Naive thymus-derived CD4-positive, alpha-beta T cell (primary cell): ENCODE data around the gene PON1. TPM values are rescaled to one million over a fixed set of nuclear protein-coding genes. Genes with fewer than 3 reads are reported as not detected.

Experiments
- ATAC-seq: fragments of 150-1000 bp; cut with Tn5 transposase; 2 replicates; pipeline ENCODE4 v1.10.0; 2021; ENCODE audit warnings: mild to moderate bottlenecking, moderate library complexity
- CTCF ChIA-PET: fragments of 350-600 bp; sonication (Branson Sonifier 250); formaldehyde crosslinking; loops from one replicate; lab custom pipeline; 2021; ENCODE audit warnings: antibody characterized with exemption; lab: Charles Lee
- POLR2A ChIA-PET: fragments of 350-600 bp; sonication (Branson Sonifier 250); formaldehyde crosslinking; loops from one replicate; lab custom pipeline; 2021; ENCODE audit warnings: antibody characterized with exemption, inconsistent platforms; lab: Charles Lee
- DNase-seq, 9 donors: peaks; one replicate each; pipeline versions ENCODE4 v3.0.0 to v3.0.0-alpha.2; 2020 to 2022; ENCODE audit warnings: mixed read lengths in 1 of 9
- H3K27ac ChIP-seq: one replicate; pipeline ENCODE4 v1.7.0; 2013; ENCODE audit warnings: mild to moderate bottlenecking, low read depth, low read length, moderate library complexity
- H3K27me3 ChIP-seq, 2 donors: one replicate each; pipeline ENCODE4 v1.7.0; 2013; ENCODE audit warnings: low read length in 2 of 2, mild to moderate bottlenecking in 2 of 2, moderate library complexity in 2 of 2; ENCODE audit not compliant: control insufficient read depth in 2 of 2, insufficient read depth in 2 of 2
- H3K36me3 ChIP-seq, 3 experiments: 1 replicate in 2 of 3; 2 replicates in 1 of 3; pipeline ENCODE4 v1.7.0; 2013; ENCODE audit warnings: low read length in 3 of 3, mild to moderate bottlenecking in 3 of 3, moderate library complexity in 1 of 3; ENCODE audit not compliant: insufficient read depth in 3 of 3, control insufficient read depth in 2 of 3
- H3K4me1 ChIP-seq, 2 donors: one replicate each; pipeline ENCODE4 v1.7.0; 2013; ENCODE audit warnings: low read length in 2 of 2, mild to moderate bottlenecking in 2 of 2, moderate library complexity in 1 of 2; ENCODE audit not compliant: control insufficient read depth in 2 of 2, insufficient read depth in 2 of 2
- H3K4me3 ChIP-seq: 2 replicates; pipeline ENCODE4 v1.7.0; 2013; ENCODE audit warnings: mild to moderate bottlenecking, low read length
- H3K9me3 ChIP-seq, 3 experiments: 1 replicate in 2 of 3; 2 replicates in 1 of 3; pipeline ENCODE4 v1.7.0; 2013; ENCODE audit warnings: low read length in 3 of 3; ENCODE audit not compliant: control insufficient read depth in 2 of 3
- H3K27ac Mint-ChIP-seq, 9 donors: one replicate each; pipeline ENCODE4 v1.8.0; 2020 to 2022; ENCODE audit warnings: mixed read lengths in 9 of 9, mild to moderate bottlenecking in 8 of 9, moderate library complexity in 5 of 9, inconsistent platforms in 2 of 9
- H3K27me3 Mint-ChIP-seq, 5 donors: one replicate each; pipeline ENCODE4 v1.8.0; 2021 to 2022; ENCODE audit warnings: mixed read lengths in 5 of 5, mild to moderate bottlenecking in 1 of 5
- H3K36me3 Mint-ChIP-seq, 5 donors: one replicate each; pipeline ENCODE4 v1.8.0; 2020 to 2022; ENCODE audit warnings: mixed read lengths in 5 of 5, mild to moderate bottlenecking in 3 of 5, inconsistent platforms in 1 of 5
- H3K4me1 Mint-ChIP-seq, 7 donors: one replicate each; pipeline ENCODE4 v1.8.0; 2020 to 2022; ENCODE audit warnings: mixed read lengths in 7 of 7, mild to moderate bottlenecking in 3 of 7, inconsistent platforms in 1 of 7
- H3K4me3 Mint-ChIP-seq, 10 donors: one replicate each; pipeline ENCODE4 v1.8.0; 2020 to 2022; ENCODE audit warnings: mild to moderate bottlenecking in 10 of 10, mixed read lengths in 10 of 10, moderate library complexity in 6 of 10, inconsistent platforms in 2 of 10
- H3K9me3 Mint-ChIP-seq, 11 donors: one replicate each; pipeline ENCODE4 v1.8.0; 2020 to 2022; ENCODE audit warnings: mixed read lengths in 11 of 11, mild to moderate bottlenecking in 4 of 11, inconsistent platforms in 1 of 11, moderate library complexity in 1 of 11
- intact Hi-C, 2 donors: fragments of 100-400 bp; cut with micrococcal nuclease; formaldehyde crosslinking; loops; one replicate each; pipeline ENCODE4 v1.15.1; 2023
- polyA plus RNA-seq, 2 donors: library from polyadenylated mRNA; unstranded; fragments of 300-500 nt; fragmentation: Illumina TruSeq; gene quantifications; one replicate each; pipeline ENCODE4 v1.2.3, GENCODE V29; 2021
- total RNA-seq, 6 experiments: library from RNA in 5 of 6; stranded (reverse) in 5 of 6; gene quantifications; 1 replicate in 5 of 6; 2 replicates in 1 of 6; pipeline ENCODE4 v1.2.3 and lab custom pipeline; 2021 to 2026

PON1 gene
- total RNA-seq (not detected), polyA plus RNA-seq (not detected), total RNA-seq (lab: John Stamatoyannopoulos, UW) (not detected)

- Mint-ChIP-seq H3K9me3 (peaks cover 0 to 12% (median 0%) of the 10 kb centered on the region in 11 donors), H3K36me3 (peaks cover 0 to 4% (median 0%) of the 10 kb centered on the region in 5 donors), H3K27ac (no peak within 1 kb of the TSS), H3K4me1 (peaks cover 0 to 7% (median 2%) of the 10 kb centered on the region in 7 donors), H3K27me3 (peaks cover 6 to 20% (median 15%) of the 10 kb centered on the region in 5 donors), H3K4me3 (peak within 1 kb of the TSS in 4 of 10 donors; percentile 11 to 31 (median 20))
- Histone ChIP-seq H3K4me1 (no peaks in the 10 kb centered on the region), H3K27ac (no peak within 1 kb of the TSS), H3K4me3 (no peak within 1 kb of the TSS), H3K36me3 (no peaks in the 10 kb centered on the region), H3K27me3 (no peaks in the 10 kb centered on the region), H3K9me3 (no peaks in the 10 kb centered on the region)
- intact Hi-C loops: no loop called here
- ChIA-PET CTCF (no interaction called here), POLR2A (no interaction called here)
- DNase-seq: peak in 2 of 9 donors; percentile 7 to 12
- peak; percentile 79 for ATAC-seq
These were observed at the start of gene PON1 for GRCh38 chr7:95324431-95324830. PON1 (minus strand) TSS chr7:95324532; CDS start chr7:95324475, 57 bp downstream.

- no peak overlapping the region for H3K4me3 Mint-ChIP-seq
- no peaks in the 10 kb centered on the region for H3K9me3 ChIP-seq
- H3K27me3 ChIP-seq: no peaks in the 10 kb centered on the region
- peaks cover 4 to 6% (median 6%) of the 10 kb centered on the region in 5 donors for H3K27me3 Mint-ChIP-seq
- H3K4me1 Mint-ChIP-seq: peaks cover 0 to 2% (median 0%) of the 10 kb centered on the region in 7 donors
- no peaks in the 10 kb centered on the region for H3K36me3 Mint-ChIP-seq
- CTCF ChIA-PET: interaction anchor here (0.7 kb wide), 1 partner anchor 136 kb away, joined by 3 read pairs; no protein-coding TSS in a partner anchor
- H3K4me1 ChIP-seq: no peaks in the 10 kb centered on the region
- intact Hi-C loops: no loop called here
- ATAC-seq: no peak
- H3K4me3 ChIP-seq: no peak overlapping the region
- no peak overlapping the region for H3K27ac ChIP-seq
- DNase-seq: no peak
- H3K27ac Mint-ChIP-seq: no peak overlapping the region
- POLR2A ChIA-PET: no interaction called here
- no peaks in the 10 kb centered on the region for H3K36me3 ChIP-seq
- peaks cover 0 to 12% (median 2%) of the 10 kb centered on the region in 11 donors for H3K9me3 Mint-ChIP-seq
These were observed 49.0 kb upstream of the PON1 start for GRCh38 chr7:95373323-95373722.

- H3K36me3 Mint-ChIP-seq: no peaks in the 10 kb centered on the region
- Histone ChIP-seq H3K27me3 (no peaks in the 10 kb centered on the region), H3K36me3 (no peaks in the 10 kb centered on the region), H3K4me1 (no peaks in the 10 kb centered on the region), H3K4me3 (no peak overlapping the region), H3K27ac (no peak overlapping the region), H3K9me3 (no peaks in the 10 kb centered on the region)
- H3K9me3 Mint-ChIP-seq: peaks cover 0 to 2% (median 0%) of the 10 kb centered on the region in 11 donors
- no peak overlapping the region for H3K4me3 Mint-ChIP-seq
- ChIA-PET CTCF (no interaction called here), POLR2A (no interaction called here)
- H3K4me1 Mint-ChIP-seq: no peaks in the 10 kb centered on the region
- peaks cover 0 to 16% (median 4%) of the 10 kb centered on the region in 5 donors for H3K27me3 Mint-ChIP-seq
- no peak for ATAC-seq
- intact Hi-C loops: no loop called here
- H3K27ac Mint-ChIP-seq: no peak overlapping the region
- DNase-seq: no peak
These were observed 43.9 kb upstream of the PON1 start for GRCh38 chr7:95368235-95368634.

GRCh38 chr7:95367606-95368005 lies 43.3 kb upstream of the PON1 start:
- DNase-seq (no peak), ATAC-seq (no peak)
- H3K9me3 Mint-ChIP-seq: peaks cover 0 to 2% (median 0%) of the 10 kb centered on the region in 11 donors
- H3K9me3 ChIP-seq: no peaks in the 10 kb centered on the region
- H3K27ac ChIP-seq: no peak overlapping the region
- intact Hi-C loops: no loop called here
- H3K36me3 Mint-ChIP-seq: no peaks in the 10 kb centered on the region
- no peaks in the 10 kb centered on the region for H3K4me1 ChIP-seq
- peaks cover 0 to 16% (median 4%) of the 10 kb centered on the region in 5 donors for H3K27me3 Mint-ChIP-seq
- no peaks in the 10 kb centered on the region for H3K27me3 ChIP-seq
- no peak overlapping the region for H3K4me3 ChIP-seq
- CTCF ChIA-PET: interaction anchor here (0.5 kb wide), 1 partner anchor 274 kb away, joined by 3 read pairs; no protein-coding TSS in a partner anchor
- H3K27ac Mint-ChIP-seq: no peak overlapping the region
- no peaks in the 10 kb centered on the region for H3K4me1 Mint-ChIP-seq
- POLR2A ChIA-PET: no interaction called here
- H3K4me3 Mint-ChIP-seq: no peak overlapping the region
- H3K36me3 ChIP-seq: no peaks in the 10 kb centered on the region

- no peak for DNase-seq
- ChIA-PET CTCF (no interaction called here), POLR2A (no interaction called here)
- Mint-ChIP-seq H3K4me1 (no peaks in the 10 kb centered on the region), H3K4me3 (no peak overlapping the region), H3K27ac (no peak overlapping the region), H3K9me3 (peaks cover 0 to 2% (median 0%) of the 10 kb centered on the region in 11 donors), H3K36me3 (no peaks in the 10 kb centered on the region), H3K27me3 (peaks cover 0 to 16% (median 4%) of the 10 kb centered on the region in 5 donors)
- H3K36me3 ChIP-seq: no peaks in the 10 kb centered on the region
- no peaks in the 10 kb centered on the region for H3K27me3 ChIP-seq
- H3K9me3 ChIP-seq: no peaks in the 10 kb centered on the region
- no peaks in the 10 kb centered on the region for H3K4me1 ChIP-seq
- intact Hi-C loops: no loop called here
- no peak overlapping the region for H3K27ac ChIP-seq
- no peak overlapping the region for H3K4me3 ChIP-seq
- no peak for ATAC-seq
These were observed 40.8 kb upstream of the PON1 start for GRCh38 chr7:95365151-95365550.

- ChIA-PET POLR2A (no interaction called here), CTCF (no interaction called here)
- intact Hi-C loops: no loop called here
- H3K9me3 Mint-ChIP-seq: peaks cover 0 to 5% (median 0%) of the 10 kb centered on the region in 11 donors
- no peak for DNase-seq
- Histone ChIP-seq H3K4me3 (no peak overlapping the region), H3K4me1 (no peaks in the 10 kb centered on the region), H3K36me3 (no peaks in the 10 kb centered on the region), H3K27me3 (no peaks in the 10 kb centered on the region), H3K27ac (no peak overlapping the region), H3K9me3 (no peaks in the 10 kb centered on the region)
- H3K27ac Mint-ChIP-seq: no peak overlapping the region
- peaks cover 3 to 12% (median 6%) of the 10 kb centered on the region in 5 donors for H3K27me3 Mint-ChIP-seq
- H3K4me3 Mint-ChIP-seq: no peak overlapping the region
- no peaks in the 10 kb centered on the region for H3K4me1 Mint-ChIP-seq
- ATAC-seq: no peak
- no peaks in the 10 kb centered on the region for H3K36me3 Mint-ChIP-seq
These were observed 33.3 kb upstream of the PON1 start for GRCh38 chr7:95357623-95358022.

- Histone ChIP-seq H3K27me3 (no peaks in the 10 kb centered on the region), H3K27ac (no peak overlapping the region), H3K36me3 (no peaks in the 10 kb centered on the region), H3K4me3 (no peak overlapping the region), H3K9me3 (no peaks in the 10 kb centered on the region), H3K4me1 (no peaks in the 10 kb centered on the region)
- Mint-ChIP-seq H3K4me1 (no peaks in the 10 kb centered on the region), H3K27me3 (peaks cover 0 to 10% (median 2%) of the 10 kb centered on the region in 5 donors), H3K27ac (no peak overlapping the region), H3K4me3 (no peak overlapping the region), H3K36me3 (no peaks in the 10 kb centered on the region), H3K9me3 (no peaks in the 10 kb centered on the region)
- CTCF ChIA-PET: no interaction called here
- DNase-seq (no peak), ATAC-seq (no peak)
- intact Hi-C loops: no loop called here
- POLR2A ChIA-PET: no interaction called here
These were observed 18.4 kb upstream of the PON1 start for GRCh38 chr7:95342642-95343307.
